ENCODE results near the gene KIF3B. TPM values are rescaled to one million over a fixed set of nuclear protein-coding genes. Genes with fewer than 3 reads are reported as not detected.

The KIF3B gene
- total and polyA plus RNA-seq, 10 of the 15 experiments (the other 5 are each of a cell fraction or from before 2014, with no cell fraction given) = 7.4 to 37.3 (median 25.9) TPM

DNA sequence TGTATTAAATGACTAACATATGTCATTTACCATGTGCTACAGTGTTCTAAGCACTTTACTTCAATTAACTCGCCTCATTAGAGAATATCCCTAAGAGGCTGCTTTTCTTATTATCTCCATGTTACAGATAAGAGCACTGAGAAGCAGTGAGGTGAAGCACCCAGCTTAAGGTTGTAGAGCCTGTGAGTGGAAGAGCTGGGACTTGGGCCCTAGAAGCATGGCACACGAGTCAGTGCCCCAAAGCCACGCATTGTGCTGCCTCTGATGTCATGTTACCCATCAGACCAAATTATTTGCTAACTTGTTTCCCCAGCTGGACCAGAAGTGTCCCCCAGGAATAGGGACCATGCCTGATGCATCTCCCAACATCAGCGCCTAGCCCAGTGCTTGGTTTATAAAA is 35.6 kb upstream of the KIF3B start:
- Histone ChIP-seq H3K4me1 (ENCODE audit: control insufficient read depth, insufficient read depth, low read length) (peaks cover 13% of the 10 kb centered on the region), H3K27ac (ENCODE audit: control insufficient read depth, insufficient read depth) (no peak overlapping the region), H3K9ac (ENCODE audit: control insufficient read depth, insufficient read depth, low read length) (no peak overlapping the region), H3K27me3 (replicated peaks in 1 of 2; ENCODE audit: control insufficient read depth in 2 of 2, insufficient read depth in 2 of 2, low read length in 1 of 2) (no peaks in the 10 kb centered on the region), H4K20me1 (ENCODE audit: control insufficient read depth, insufficient read depth) (no peaks in the 10 kb centered on the region), H3K79me2 (ENCODE audit: control insufficient read depth, insufficient read depth, low read length) (no peaks in the 10 kb centered on the region), H3K9me3 (replicated peaks; ENCODE audit: control insufficient read depth, insufficient read depth, low read length) (no peaks in the 10 kb centered on the region), H3K4me2 (ENCODE audit: control insufficient read depth, insufficient read depth) (no peak overlapping the region), H3K36me3 (ENCODE audit: control insufficient read depth in 2 of 2, insufficient read depth in 2 of 2, low read length in 1 of 2) (no peaks in the 10 kb centered on the region; a peak in 2 of 4 replicates), H2AFZ (ENCODE audit: control insufficient read depth, low read depth, low read length) (no peak overlapping the region), H3K4me3 (no peak overlapping the region)
- in situ Hi-C loops (cut with MboI) (no loop called here), intact Hi-C loops (cut with micrococcal nuclease; ENCODE audit: unreplicated experiment) (no loop called here)
- ChIA-PET SMC1A (ENCODE audit: uncharacterized antibody, unreplicated experiment) (interaction anchor here (1.1 kb wide), 4 partner anchors 11 to 37 kb away, joined by 3 to 4 read pairs (median 3); no protein-coding TSS in a partner anchor), RAD21 (ENCODE audit: unreplicated experiment) (no interaction called here), POLR2A (interaction anchor here (1.0 kb wide), 1 partner anchor 22 kb away, joined by 10 read pairs; no protein-coding TSS in a partner anchor), CTCF (no interaction called here)
- WGBS (ENCODE audit: insufficient coverage, insufficient replicate concordance, low lambda C conversion rate, missing lambda C conversion rate) = 82% methylated on average over 4 of the region's 4 CpGs
- ATAC-seq (no peak; the same call in 2 of the 3 replicates), DNase-seq (ENCODE audit: low read depth, low spot score) (no peak), FAIRE-seq (no peak)
- TF ChIP-seq, protein P1, sequence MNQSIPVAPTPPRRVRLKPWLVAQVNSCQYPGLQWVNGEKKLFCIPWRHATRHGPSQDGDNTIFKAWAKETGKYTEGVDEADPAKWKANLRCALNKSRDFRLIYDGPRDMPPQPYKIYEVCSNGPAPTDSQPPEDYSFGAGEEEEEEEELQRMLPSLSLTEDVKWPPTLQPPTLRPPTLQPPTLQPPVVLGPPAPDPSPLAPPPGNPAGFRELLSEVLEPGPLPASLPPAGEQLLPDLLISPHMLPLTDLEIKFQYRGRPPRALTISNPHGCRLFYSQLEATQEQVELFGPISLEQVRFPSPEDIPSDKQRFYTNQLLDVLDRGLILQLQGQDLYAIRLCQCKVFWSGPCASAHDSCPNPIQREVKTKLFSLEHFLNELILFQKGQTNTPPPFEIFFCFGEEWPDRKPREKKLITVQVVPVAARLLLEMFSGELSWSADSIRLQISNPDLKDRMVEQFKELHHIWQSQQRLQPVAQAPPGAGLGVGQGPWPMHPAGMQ (IDR thresholded peaks at IDR 0.05; ENCODE audit: borderline replicate concordance) = no peak
- TF ChIP-seq EZH2 (IDR thresholded peaks at IDR 0.05; ENCODE audit: borderline replicate concordance, control insufficient read depth, low read depth, low read length) (no peak), SRF (IDR thresholded peaks at IDR 0.05; ENCODE audit: low read depth in 2 of 2, low read length in 2 of 2) (no peak), KAT2A (conservative IDR thresholded peaks at IDR 0.05; ENCODE audit: control insufficient read depth, low read depth, low read length) (no peak), ESRRA (IDR thresholded peaks at IDR 0.05; ENCODE audit: low read length) (no peak), RELA (IDR thresholded peaks at IDR 0.05; ENCODE audit: borderline replicate concordance, partially characterized antibody) (no peak), TCF3 (IDR thresholded peaks at IDR 0.05; ENCODE audit: borderline replicate concordance, insufficient read depth, low read depth, low read length) (no peak), RAD21 (IDR thresholded peaks at IDR 0.05; ENCODE audit: insufficient read depth, low read depth, low read length) (no peak), GABPA (IDR thresholded peaks at IDR 0.05; ENCODE audit: low read depth) (no peak), NFYB (IDR thresholded peaks at IDR 0.05; ENCODE audit: insufficient read depth, low read depth, low read length) (no peak), TCF12 (IDR thresholded peaks at IDR 0.05; ENCODE audit: low read depth, low read length) (no peak), ZNF24 (IDR thresholded peaks at IDR 0.05) (no peak), BRCA1 (IDR thresholded peaks at IDR 0.05; ENCODE audit: low read depth, low read length) (no peak), RCOR1 (conservative IDR thresholded peaks at IDR 0.05; ENCODE audit: low read depth, low read length) (no peak), PAX8 (IDR thresholded peaks at IDR 0.05) (no peak), ETV6 (conservative IDR thresholded peaks at IDR 0.05 in 1 of 2, IDR thresholded peaks at IDR 0.05 in 1 of 2; ENCODE audit: borderline replicate concordance in 1 of 2, low read depth in 1 of 2) (no peak), TBL1XR1 (IDR thresholded peaks at IDR 0.05; ENCODE audit: low read depth, low read length) (no peak)
- TF ChIP-seq, protein P2, sequence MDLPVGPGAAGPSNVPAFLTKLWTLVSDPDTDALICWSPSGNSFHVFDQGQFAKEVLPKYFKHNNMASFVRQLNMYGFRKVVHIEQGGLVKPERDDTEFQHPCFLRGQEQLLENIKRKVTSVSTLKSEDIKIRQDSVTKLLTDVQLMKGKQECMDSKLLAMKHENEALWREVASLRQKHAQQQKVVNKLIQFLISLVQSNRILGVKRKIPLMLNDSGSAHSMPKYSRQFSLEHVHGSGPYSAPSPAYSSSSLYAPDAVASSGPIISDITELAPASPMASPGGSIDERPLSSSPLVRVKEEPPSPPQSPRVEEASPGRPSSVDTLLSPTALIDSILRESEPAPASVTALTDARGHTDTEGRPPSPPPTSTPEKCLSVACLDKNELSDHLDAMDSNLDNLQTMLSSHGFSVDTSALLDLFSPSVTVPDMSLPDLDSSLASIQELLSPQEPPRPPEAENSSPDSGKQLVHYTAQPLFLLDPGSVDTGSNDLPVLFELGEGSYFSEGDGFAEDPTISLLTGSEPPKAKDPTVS (IDR thresholded peaks at IDR 0.05; ENCODE audit: low read depth, low read length) = no peak
- no TSS peak for BruUV-seq (replicated peaks)
